Esophagus squamous epithelium (tissue), 4 donors: Measurements from ENCODE around the gene MTTP.

Source experiments
- CTCF ChIP-seq, 6 experiments: fragments of 450-650 bp in 4 of 6; fragments of 200-600 bp in 2 of 6; sonication (generic) in 2 of 6; IDR thresholded peaks; one replicate each; pipeline ENCODE4 v1.5.1; 2016 to 2019; ENCODE audit warnings: antibody characterized with exemption in 6 of 6, mild to moderate bottlenecking in 4 of 6, moderate library complexity in 4 of 6
- POLR2A ChIP-seq, 4 donors: fragments of 450-650 bp; IDR thresholded peaks; one replicate each; pipeline ENCODE4 v1.6.1; 2017; ENCODE audit warnings: antibody characterized with exemption in 4 of 4, mild to moderate bottlenecking in 4 of 4, moderate library complexity in 3 of 4

DNA sequence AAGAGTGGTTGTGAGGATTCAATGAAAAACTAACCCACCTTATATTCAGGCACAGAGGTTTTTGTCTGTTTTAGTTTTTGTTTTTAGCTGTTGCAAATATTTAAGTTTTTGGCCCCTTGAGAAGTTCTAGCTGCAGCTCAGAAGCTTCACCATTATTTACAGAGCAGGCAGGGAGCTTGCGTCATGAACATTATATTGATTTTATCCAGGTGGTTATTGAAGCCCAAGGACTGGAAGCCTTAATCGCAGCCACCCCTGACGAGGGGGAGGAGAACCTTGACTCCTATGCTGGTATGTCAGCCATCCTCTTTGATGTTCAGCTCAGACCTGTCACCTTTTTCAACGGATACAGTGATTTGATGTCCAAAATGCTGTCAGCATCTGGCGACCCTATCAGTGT, 38.1 kb downstream of the MTTP start:
- no peak for TF ChIP-seq CTCF (IDR thresholded peaks at IDR 0.05)
- no peak for TF ChIP-seq POLR2A (IDR thresholded peaks at IDR 0.05)
